OCI-LY7 (cell line): ENCODE data around the gene TSHZ2.

Source experiments
- EZH2phosphoT487 ChIP-seq: fragments of 200-600 bp; sonication (generic); IDR thresholded peaks from 2 replicates; pipeline ENCODE4 v1.6.1; 2018; ENCODE audit warnings: low read depth, borderline replicate concordance, mild to moderate bottlenecking, mixed run types, antibody characterized with exemption, low read length, moderate library complexity, mixed read lengths
- TF ChIP-seq, protein P1 (sequence below): fragments of 200-600 bp; sonication (generic); conservative IDR thresholded peaks from 2 replicates; pipeline ENCODE4 v1.5.1; 2014; ENCODE audit warnings: mild to moderate bottlenecking, antibody characterized with exemption, low read length, moderate library complexity, mixed read lengths

DNA sequence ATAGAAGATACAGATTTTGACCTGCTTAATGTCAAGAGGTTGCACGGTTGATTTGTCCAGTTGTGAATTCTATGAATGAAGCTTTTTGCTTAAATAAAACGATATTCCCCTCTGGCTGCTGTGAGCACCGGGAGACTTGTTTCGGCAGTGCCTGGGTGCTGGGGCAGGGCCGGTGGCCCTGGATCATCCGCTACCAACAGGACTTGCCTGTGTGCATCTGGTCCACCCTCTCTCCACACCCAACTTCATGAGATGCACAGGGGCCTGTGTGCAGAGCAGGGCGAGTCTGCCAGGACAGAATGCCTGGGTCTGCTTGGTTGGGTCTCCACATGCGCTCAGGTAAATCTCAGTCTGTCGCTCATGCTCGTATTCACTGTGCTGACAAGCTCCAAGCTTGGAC, 65.5 kb downstream of the TSHZ2 start:
- TF ChIP-seq, protein P1, sequence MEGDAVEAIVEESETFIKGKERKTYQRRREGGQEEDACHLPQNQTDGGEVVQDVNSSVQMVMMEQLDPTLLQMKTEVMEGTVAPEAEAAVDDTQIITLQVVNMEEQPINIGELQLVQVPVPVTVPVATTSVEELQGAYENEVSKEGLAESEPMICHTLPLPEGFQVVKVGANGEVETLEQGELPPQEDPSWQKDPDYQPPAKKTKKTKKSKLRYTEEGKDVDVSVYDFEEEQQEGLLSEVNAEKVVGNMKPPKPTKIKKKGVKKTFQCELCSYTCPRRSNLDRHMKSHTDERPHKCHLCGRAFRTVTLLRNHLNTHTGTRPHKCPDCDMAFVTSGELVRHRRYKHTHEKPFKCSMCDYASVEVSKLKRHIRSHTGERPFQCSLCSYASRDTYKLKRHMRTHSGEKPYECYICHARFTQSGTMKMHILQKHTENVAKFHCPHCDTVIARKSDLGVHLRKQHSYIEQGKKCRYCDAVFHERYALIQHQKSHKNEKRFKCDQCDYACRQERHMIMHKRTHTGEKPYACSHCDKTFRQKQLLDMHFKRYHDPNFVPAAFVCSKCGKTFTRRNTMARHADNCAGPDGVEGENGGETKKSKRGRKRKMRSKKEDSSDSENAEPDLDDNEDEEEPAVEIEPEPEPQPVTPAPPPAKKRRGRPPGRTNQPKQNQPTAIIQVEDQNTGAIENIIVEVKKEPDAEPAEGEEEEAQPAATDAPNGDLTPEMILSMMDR = no peak
- no peak for TF ChIP-seq EZH2phosphoT487
